DND-41 (cell line): Measurements from ENCODE around the gene EBNA1BP2.

Source experiments
- CTCF ChIP-seq: IDR thresholded peaks from 2 replicates; pipeline ENCODE4 v1.5.1; 2012; ENCODE audit warnings: borderline replicate concordance, low read length, moderate library complexity, mild to moderate bottlenecking; ENCODE audit not compliant: poor library complexity, severe bottlenecking; ENCODE audit errors: extremely low read depth
- EZH2 ChIP-seq: IDR thresholded peaks from 3 replicates; pipeline ENCODE4 v1.6.1; 2012; ENCODE audit warnings: borderline replicate concordance, low read depth, mild to moderate bottlenecking, moderate library complexity, low read length, inconsistent platforms; ENCODE audit not compliant: severe bottlenecking

GRCh38 chr1:43205671-43206070, 33.6 kb upstream of the EBNA1BP2 start:
- TF ChIP-seq CTCF (no peak), EZH2 (no peak)
